Nephron (organoid): ENCODE results near the gene MRPL47.

ENCODE experiments used
- H3K27ac Mint-ChIP-seq, 3 experiments: 2 replicates each; pipeline ENCODE4 v1.8.0; 2020; ENCODE audit warnings: mixed read lengths in 3 of 3, mild to moderate bottlenecking in 2 of 3, moderate library complexity in 1 of 3
- H3K27me3 Mint-ChIP-seq: 2 replicates; pipeline ENCODE4 v1.8.0; 2021; ENCODE audit warnings: low read depth, mild to moderate bottlenecking, moderate library complexity, mixed read lengths
- H3K36me3 Mint-ChIP-seq: 2 replicates; pipeline ENCODE4 v1.8.0; 2020; ENCODE audit warnings: low read depth, mixed read lengths
- H3K4me1 Mint-ChIP-seq: 2 replicates; pipeline ENCODE4 v1.8.0; 2020; ENCODE audit warnings: mixed read lengths
- H3K4me3 Mint-ChIP-seq, 3 experiments: 2 replicates each; pipeline ENCODE4 v1.8.0; 2020; ENCODE audit warnings: mild to moderate bottlenecking in 3 of 3, mixed read lengths in 3 of 3, moderate library complexity in 2 of 3
- H3K9me3 Mint-ChIP-seq: 2 replicates; pipeline ENCODE4 v1.8.0; 2020; ENCODE audit warnings: mixed read lengths
- CTCF ChIP-seq, 3 experiments: fragments of 200-600 bp; sonication (generic); IDR thresholded peaks; one replicate each; pipeline ENCODE4 v1.5.0; 2021; ENCODE audit warnings: antibody characterized with exemption in 3 of 3; ENCODE audit not compliant: unreplicated experiment in 3 of 3

Gene MRPL47

GRCh38 chr3:179603831-179604230 is 607 bp downstream of the MRPL47 start:
- TF ChIP-seq CTCF (IDR thresholded peaks at IDR 0.05; ENCODE audit: unreplicated experiment in 3 of 3) = no peak
- Mint-ChIP-seq H3K27me3 (no peaks in the 10 kb centered on the region), H3K9me3 (no peaks in the 10 kb centered on the region), H3K4me3 (peak overlapping the region; percentile 98 to 99 (median 98)), H3K4me1 (peaks cover 24% of the 10 kb centered on the region), H3K36me3 (peaks cover 28% of the 10 kb centered on the region), H3K27ac (peak overlapping the region; percentile 86 to 97 (median 95))

GRCh38 chr3:179603321-179603720 is 1.1 kb downstream of the MRPL47 start:
- no peaks in the 10 kb centered on the region for H3K9me3 Mint-ChIP-seq
- peaks cover 24% of the 10 kb centered on the region for H3K4me1 Mint-ChIP-seq
- TF ChIP-seq CTCF (IDR thresholded peaks at IDR 0.05; ENCODE audit: unreplicated experiment in 3 of 3) = no peak
- peak overlapping the region; percentile 98 to 99 (median 98) for H3K4me3 Mint-ChIP-seq
- peak overlapping the region in 1 of 3 experiments; percentile 46 for H3K27ac Mint-ChIP-seq
- H3K27me3 Mint-ChIP-seq = no peaks in the 10 kb centered on the region
- H3K36me3 Mint-ChIP-seq = peaks cover 32% of the 10 kb centered on the region

- Mint-ChIP-seq H3K36me3 (peaks cover 59% of the 10 kb centered on the region), H3K27me3 (no peaks in the 10 kb centered on the region)
- no peak for TF ChIP-seq CTCF (IDR thresholded peaks at IDR 0.05; ENCODE audit: unreplicated experiment in 3 of 3)
Measured at GRCh38 chr3:179599531-179599930, 4.9 kb downstream of the MRPL47 start.

GRCh38 chr3:179591313-179591712 is 13.1 kb downstream of the MRPL47 start:
- peak overlapping the region; percentile 1 to 37 (median 8) for H3K27ac Mint-ChIP-seq
- H3K4me1 Mint-ChIP-seq = peaks cover 5% of the 10 kb centered on the region
- no peak overlapping the region for H3K4me3 Mint-ChIP-seq

More at GRCh38 chr3:179599531-179599930, 4.9 kb downstream of the MRPL47 start:
- Mint-ChIP-seq H3K9me3 (no peaks in the 10 kb centered on the region), H3K27ac (no peak overlapping the region), H3K4me1 (peaks cover 6% of the 10 kb centered on the region), H3K4me3 (peak overlapping the region in 2 of 3 experiments; percentile 7 to 11)

GRCh38 chr3:179590669-179591068 is 13.8 kb downstream of the MRPL47 start:
- Mint-ChIP-seq H3K27me3 (no peaks in the 10 kb centered on the region), H3K27ac (peak overlapping the region in 1 of 3 experiments; percentile 37), H3K36me3 (peaks cover 60% of the 10 kb centered on the region), H3K9me3 (no peaks in the 10 kb centered on the region), H3K4me3 (no peak overlapping the region), H3K4me1 (peaks cover 5% of the 10 kb centered on the region)
- no peak for TF ChIP-seq CTCF (IDR thresholded peaks at IDR 0.05; ENCODE audit: unreplicated experiment in 3 of 3)

More at GRCh38 chr3:179591313-179591712, 13.1 kb downstream of the MRPL47 start:
- H3K9me3 Mint-ChIP-seq = no peaks in the 10 kb centered on the region
- peaks cover 57% of the 10 kb centered on the region for H3K36me3 Mint-ChIP-seq
- H3K27me3 Mint-ChIP-seq = no peaks in the 10 kb centered on the region
- TF ChIP-seq CTCF (IDR thresholded peaks at IDR 0.05; ENCODE audit: unreplicated experiment in 3 of 3) = no peak

GRCh38 chr3:179589143-179589542 is 15.3 kb downstream of the MRPL47 start:
- H3K27me3 Mint-ChIP-seq = no peaks in the 10 kb centered on the region
- no peak overlapping the region for H3K27ac Mint-ChIP-seq
- H3K4me3 Mint-ChIP-seq = no peak overlapping the region
- H3K9me3 Mint-ChIP-seq = no peaks in the 10 kb centered on the region
- peaks cover 5% of the 10 kb centered on the region for H3K4me1 Mint-ChIP-seq
- no peak for TF ChIP-seq CTCF (IDR thresholded peaks at IDR 0.05; ENCODE audit: unreplicated experiment in 3 of 3)
- peaks cover 53% of the 10 kb centered on the region for H3K36me3 Mint-ChIP-seq
